Mammary epithelial cell (primary cell): Measurements from ENCODE around the gene NXPH4.

ENCODE experiments used
- CTCF ChIP-seq, 2 donors: IDR thresholded peaks in 1 of 2; conservative IDR thresholded peaks in 1 of 2; 2 replicates each; pipeline ENCODE4 v1.5.1; 2011 to 2012; ENCODE audit warnings: inconsistent platforms in 2 of 2, low read length in 2 of 2, mild to moderate bottlenecking in 2 of 2, control low read depth in 1 of 2, low read depth in 1 of 2; ENCODE audit not compliant: insufficient read depth in 1 of 2; ENCODE audit errors: extremely low read depth in 1 of 2
- EZH2 ChIP-seq: IDR thresholded peaks from 2 replicates; pipeline ENCODE4 v1.6.1; 2012; ENCODE audit warnings: low read length, inconsistent platforms, borderline replicate concordance

- TF ChIP-seq CTCF (conservative IDR thresholded peaks at IDR 0.05 in 1 of 2, IDR thresholded peaks at IDR 0.05 in 1 of 2; ENCODE audit: extremely low read depth in 1 of 2, insufficient read depth in 1 of 2, low read depth in 1 of 2, low read length in 2 of 2) (no peak), EZH2 (no peak)
Observed at GRCh38 chr12:57195186-57195585, 21.4 kb upstream of the NXPH4 start.
